HepG2 (cell line): Measurements from ENCODE around the gene MPP1. TPM values are rescaled to one million over a fixed set of nuclear protein-coding genes. Genes with fewer than 3 reads are reported as not detected.

Experiments
- ATAC-seq: fragments of 200-7000 bp; cut with Tn5 transposase; 3 replicates; pipeline ENCODE4 v1.9.1; 2020; ENCODE audit warnings: mild to moderate bottlenecking, moderate library complexity
- BruUV-seq: library from RNA; stranded (reverse); fragments of 400-500 nt; replicated peaks from 2 replicates; lab custom pipeline; 2021; lab: Mats Ljungman, UMichigan
- CTCF ChIA-PET: fragments of 300-600 bp; formaldehyde crosslinking; extraction: SDS; loops from one replicate; lab custom pipeline; 2021; ENCODE audit warnings: low total read pairs, inconsistent platforms, low intra/inter-chr PET ratio; lab: Yijun Ruan, JAX
- POLR2A ChIA-PET: fragments of 350-600 bp; sonication (Branson Sonifier 250); formaldehyde crosslinking; loops from one replicate; lab custom pipeline; 2020; ENCODE audit warnings: antibody characterized with exemption, inconsistent platforms; lab: Yijun Ruan, JAX
- DNase-seq: peaks from one replicate; pipeline ENCODE4 v3.0.0-alpha.2; 2015; ENCODE audit warnings: low spot score
- FAIRE-seq: peaks from 3 replicates; lab custom pipeline; 2011; peaks lifted over from hg19 to GRCh38; lab: Jason Lieb, UNC
- H2AFZ ChIP-seq: one replicate; pipeline ENCODE4 v1.6.1; 2011; ENCODE audit warnings: low read length, inconsistent platforms
- H3K27ac ChIP-seq: fragments of 300-600 bp; 3 replicates; pipeline ENCODE4 v1.8.0; 2011; ENCODE audit warnings: mixed run types, mild to moderate bottlenecking, mixed read lengths, low read length, inconsistent platforms; ENCODE audit not compliant: insufficient read depth; ENCODE audit errors: extremely low read length
- H3K27me3 ChIP-seq, 2 experiments: fragments of 200-600 bp in 1 of 2; 2 replicates in 1 of 2; 3 replicates in 1 of 2; pipeline versions ENCODE4 v1.6.0 to v1.8.0; 2011; ENCODE audit warnings: low read length in 2 of 2, mild to moderate bottlenecking in 2 of 2, moderate library complexity in 2 of 2, inconsistent platforms in 1 of 2; ENCODE audit not compliant: insufficient read depth in 2 of 2, control insufficient read depth in 1 of 2
- H3K36me3 ChIP-seq, 2 experiments: fragments of 200-600 bp in 1 of 2; replicated peaks in 1 of 2; 2 replicates in 1 of 2; 3 replicates in 1 of 2; pipeline versions ENCODE4 v1.5.1 to v1.8.0; 2011; ENCODE audit warnings: low read length in 2 of 2, inconsistent platforms in 1 of 2; ENCODE audit not compliant: insufficient read depth in 2 of 2, control insufficient read depth in 1 of 2
- H3K4me1 ChIP-seq: 2 replicates; pipeline ENCODE4 v1.5.1; 2012; ENCODE audit warnings: low read length, inconsistent platforms; ENCODE audit not compliant: insufficient read depth
- H3K4me2 ChIP-seq: 2 replicates; pipeline ENCODE4 v1.6.0; 2011; ENCODE audit warnings: low read depth, low read length, inconsistent platforms
- H3K4me3 ChIP-seq, 3 experiments: fragments of 200-600 bp in 1 of 3; sonication (generic), shearing (Covaris generic) in 1 of 3; replicated peaks in 1 of 3; 2 replicates each; pipeline ENCODE4 v1.5.1; 2011 to 2016; ENCODE audit warnings: low read length in 3 of 3, inconsistent platforms in 2 of 3, low read depth in 2 of 3, mild to moderate bottlenecking in 2 of 3, control low read depth in 1 of 3, mixed read lengths in 1 of 3; ENCODE audit not compliant: insufficient read depth in 1 of 3
- H3K79me2 ChIP-seq: one replicate; pipeline ENCODE4 v1.6.1; 2011; ENCODE audit warnings: low read length, inconsistent platforms; ENCODE audit not compliant: insufficient read depth
- H3K9ac ChIP-seq: 2 replicates; pipeline ENCODE4 v1.6.0; 2011; ENCODE audit warnings: mild to moderate bottlenecking, low read depth, low read length, inconsistent platforms; ENCODE audit not compliant: insufficient read depth
- H3K9me3 ChIP-seq: 2 replicates; pipeline ENCODE4 v1.5.1; 2012; ENCODE audit warnings: mild to moderate bottlenecking, low read length
- H4K20me1 ChIP-seq: 2 replicates; pipeline ENCODE4 v1.6.0; 2011; ENCODE audit warnings: inconsistent platforms, mild to moderate bottlenecking, low read length, moderate library complexity; ENCODE audit not compliant: insufficient read depth
- GZF1 ChIP-seq: sonication (generic); formaldehyde crosslinking; IDR thresholded peaks from 2 replicates; pipeline ENCODE4 v1.5.1; 2020; ENCODE audit warnings: mild to moderate bottlenecking, missing genetic modification reagents
- KDM5B ChIP-seq: sonication (generic); formaldehyde crosslinking; IDR thresholded peaks from 2 replicates; pipeline ENCODE4 v1.4.0; 2020; ENCODE audit warnings: missing genetic modification reagents, mild to moderate bottlenecking, borderline replicate concordance
- MLLT10 ChIP-seq: sonication (generic); formaldehyde crosslinking; IDR thresholded peaks from 2 replicates; pipeline ENCODE4 v1.4.0; 2020; ENCODE audit warnings: missing genetic modification reagents
- NFATC3 ChIP-seq: sonication (generic); formaldehyde crosslinking; IDR thresholded peaks from 2 replicates; pipeline ENCODE4 v1.5.1; 2020; ENCODE audit warnings: mild to moderate bottlenecking, missing genetic modification reagents
- POGZ ChIP-seq: sonication (generic); formaldehyde crosslinking; IDR thresholded peaks from 2 replicates; pipeline ENCODE4 v1.4.0; 2020; ENCODE audit warnings: mild to moderate bottlenecking, missing genetic modification reagents
- RAD21 ChIP-seq: fragments of 450-650 bp; formaldehyde crosslinking; IDR thresholded peaks from 2 replicates; pipeline ENCODE4 v1.5.0; 2020; ENCODE audit warnings: mild to moderate bottlenecking
- THAP9 ChIP-seq: sonication (generic); formaldehyde crosslinking; IDR thresholded peaks from 2 replicates; pipeline ENCODE4; 2020; ENCODE audit warnings: missing genetic modification reagents, mild to moderate bottlenecking, borderline replicate concordance
- ZFP90 ChIP-seq: sonication (generic); formaldehyde crosslinking; IDR thresholded peaks from 2 replicates; pipeline ENCODE4 v1.8.0; 2022; ENCODE audit warnings: missing genetic modification reagents, mild to moderate bottlenecking, inconsistent platforms, borderline replicate concordance
- ZNF430 ChIP-seq: sonication (generic); formaldehyde crosslinking; IDR thresholded peaks from 2 replicates; pipeline ENCODE4 v1.9.0; 2021; ENCODE audit warnings: mild to moderate bottlenecking, missing genetic modification reagents
- ZNF44 ChIP-seq: sonication (generic); formaldehyde crosslinking; IDR thresholded peaks from 2 replicates; pipeline ENCODE4 v1.5.1; 2020; ENCODE audit warnings: mild to moderate bottlenecking, missing genetic modification reagents
- WGBS: methylation state at CpG from one replicate; pipeline ENCODE4 v1.1.6; 2017; ENCODE audit warnings: low lambda C conversion rate; 5-methylcytosine and 5-hydroxymethylcytosine counted together
- in situ Hi-C: cut with HindIII; loops from 2 replicates; pipeline ENCODE4 v1.10.0; 2017; ENCODE audit warnings: low pct_unique_long_range_greater_than_20kb; ENCODE audit not compliant: extremely low pct_ligation_motif_present
- intact Hi-C: fragments of 100-400 bp; cut with micrococcal nuclease; formaldehyde crosslinking; loops from one replicate; pipeline ENCODE4 v1.10.0; 2022; ENCODE audit not compliant: unreplicated experiment
- polyA plus RNA-seq, 8 experiments: library from polyadenylated mRNA; depleted of rRNA in 3 of 8; stranded (reverse) in 7 of 8; unstranded in 1 of 8; fragments of >200 nt; fragmentation: Illumina TruSeq in 4 of 8; extraction: Trizol in 4 of 8; gene quantifications; 2 replicates each; pipeline versions ENCODE4 v1.2.1 to v1.2.3, GENCODE V29; 2011 to 2016; ENCODE audit warnings: low read depth in 4 of 8, missing spikeins in 1 of 8, mixed read lengths in 1 of 8; ENCODE audit not compliant: insufficient read depth in 1 of 8
- total RNA-seq, 5 experiments: library from RNA; depleted of rRNA; stranded (reverse); fragments of >200 nt; fragmentation: Illumina TruSeq; extraction: Trizol; gene quantifications; 2 replicates each; pipeline ENCODE4 v1.2.3, GENCODE V29; 2016; ENCODE audit warnings: low read depth in 1 of 5
- TF ChIP-seq, protein P1 (sequence below): sonication (generic); formaldehyde crosslinking; IDR thresholded peaks from 2 replicates; pipeline ENCODE4 v1.4.0; 2020; ENCODE audit warnings: missing genetic modification reagents

Gene MPP1
- total and polyA plus RNA-seq, 2 of the 13 experiments (the other 11 are each of a cell fraction or from before 2014, with no cell fraction given): 7.8 to 8.1 TPM

DNA sequence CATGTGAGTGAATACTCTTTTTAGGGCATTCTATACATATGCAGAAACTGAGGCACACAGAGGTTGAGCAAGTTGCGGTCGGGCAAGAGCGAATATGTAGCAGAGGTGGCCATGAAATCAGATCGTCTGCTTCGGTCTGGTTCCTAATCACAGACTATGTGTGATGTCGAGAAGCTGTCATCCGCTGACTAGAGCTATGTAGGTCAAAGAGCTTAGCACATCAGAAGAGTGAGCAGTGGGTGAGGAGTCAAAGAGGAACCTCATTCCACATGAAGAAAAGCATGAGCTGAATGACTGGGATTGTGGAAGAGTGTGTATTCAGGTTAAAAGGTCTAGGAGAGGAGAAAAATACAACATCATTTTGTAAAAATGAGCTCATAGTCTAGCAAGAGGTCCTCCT, 73.4 kb downstream of the MPP1 start:
- ATAC-seq: no peak
- FAIRE-seq: no peak
- Histone ChIP-seq H3K9ac (no peak overlapping the region), H3K27me3 (no peaks in the 10 kb centered on the region; a peak in 1 of 5 replicates), H3K36me3 (no peaks in the 10 kb centered on the region), H3K9me3 (no peaks in the 10 kb centered on the region), H3K4me2 (no peak overlapping the region), H3K4me3 (no peak overlapping the region), H2AFZ (no peak overlapping the region), H3K79me2 (no peaks in the 10 kb centered on the region), H3K27ac (no peak overlapping the region), H3K4me1 (0 out of 2 replicates have a peak, but pooled peaks cover 6% of the 10 kb centered on the region), H4K20me1 (no peaks in the 10 kb centered on the region)
- ChIA-PET CTCF (no interaction called here), POLR2A (no interaction called here)
- no peak for TF ChIP-seq KDM5B (CRISPR knock-in tag)
- no peak for TF ChIP-seq MLLT10 (CRISPR knock-in tag)
- TF ChIP-seq ZFP90 (CRISPR knock-in tag): no peak
- intact Hi-C loops (no loop called here), in situ Hi-C loops (no loop called here)
- BruUV-seq: no TSS peak
- no peak for DNase-seq
- 61% methylated on average over 7 of the region's 7 CpGs for WGBS

GRCh38 chrX:154731184-154731583, 74.1 kb downstream of the MPP1 start:
- H3K27me3 ChIP-seq: no peaks in the 10 kb centered on the region; a peak in 1 of 5 replicates
- no TSS peak for BruUV-seq
- CTCF ChIA-PET: no interaction called here
- H3K79me2 ChIP-seq: no peaks in the 10 kb centered on the region
- WGBS: 82% methylated on average over 5 of the region's 5 CpGs
- FAIRE-seq (no peak), DNase-seq (no peak), ATAC-seq (no peak)
- H3K9me3 ChIP-seq: no peaks in the 10 kb centered on the region
- H3K4me3 ChIP-seq: no peak overlapping the region
- no peaks in the 10 kb centered on the region for H4K20me1 ChIP-seq
- H3K4me2 ChIP-seq: no peak overlapping the region
- no peak overlapping the region for H3K9ac ChIP-seq
- H3K36me3 ChIP-seq: no peaks in the 10 kb centered on the region
- intact Hi-C loops: no loop called here
- 0 out of 2 replicates have a peak, but pooled peaks cover 6% of the 10 kb centered on the region for H3K4me1 ChIP-seq
- POLR2A ChIA-PET: no interaction called here
- H2AFZ ChIP-seq: no peak overlapping the region
- H3K27ac ChIP-seq: no peak overlapping the region
- in situ Hi-C loops: no loop called here
- no peak for TF ChIP-seq NFATC3
- no peak for TF ChIP-seq GZF1
- no peak for TF ChIP-seq THAP9 (CRISPR knock-in tag)
- no peak for TF ChIP-seq POGZ
- no peak for TF ChIP-seq ZNF430 (CRISPR knock-in tag)
- TF ChIP-seq, protein P1, sequence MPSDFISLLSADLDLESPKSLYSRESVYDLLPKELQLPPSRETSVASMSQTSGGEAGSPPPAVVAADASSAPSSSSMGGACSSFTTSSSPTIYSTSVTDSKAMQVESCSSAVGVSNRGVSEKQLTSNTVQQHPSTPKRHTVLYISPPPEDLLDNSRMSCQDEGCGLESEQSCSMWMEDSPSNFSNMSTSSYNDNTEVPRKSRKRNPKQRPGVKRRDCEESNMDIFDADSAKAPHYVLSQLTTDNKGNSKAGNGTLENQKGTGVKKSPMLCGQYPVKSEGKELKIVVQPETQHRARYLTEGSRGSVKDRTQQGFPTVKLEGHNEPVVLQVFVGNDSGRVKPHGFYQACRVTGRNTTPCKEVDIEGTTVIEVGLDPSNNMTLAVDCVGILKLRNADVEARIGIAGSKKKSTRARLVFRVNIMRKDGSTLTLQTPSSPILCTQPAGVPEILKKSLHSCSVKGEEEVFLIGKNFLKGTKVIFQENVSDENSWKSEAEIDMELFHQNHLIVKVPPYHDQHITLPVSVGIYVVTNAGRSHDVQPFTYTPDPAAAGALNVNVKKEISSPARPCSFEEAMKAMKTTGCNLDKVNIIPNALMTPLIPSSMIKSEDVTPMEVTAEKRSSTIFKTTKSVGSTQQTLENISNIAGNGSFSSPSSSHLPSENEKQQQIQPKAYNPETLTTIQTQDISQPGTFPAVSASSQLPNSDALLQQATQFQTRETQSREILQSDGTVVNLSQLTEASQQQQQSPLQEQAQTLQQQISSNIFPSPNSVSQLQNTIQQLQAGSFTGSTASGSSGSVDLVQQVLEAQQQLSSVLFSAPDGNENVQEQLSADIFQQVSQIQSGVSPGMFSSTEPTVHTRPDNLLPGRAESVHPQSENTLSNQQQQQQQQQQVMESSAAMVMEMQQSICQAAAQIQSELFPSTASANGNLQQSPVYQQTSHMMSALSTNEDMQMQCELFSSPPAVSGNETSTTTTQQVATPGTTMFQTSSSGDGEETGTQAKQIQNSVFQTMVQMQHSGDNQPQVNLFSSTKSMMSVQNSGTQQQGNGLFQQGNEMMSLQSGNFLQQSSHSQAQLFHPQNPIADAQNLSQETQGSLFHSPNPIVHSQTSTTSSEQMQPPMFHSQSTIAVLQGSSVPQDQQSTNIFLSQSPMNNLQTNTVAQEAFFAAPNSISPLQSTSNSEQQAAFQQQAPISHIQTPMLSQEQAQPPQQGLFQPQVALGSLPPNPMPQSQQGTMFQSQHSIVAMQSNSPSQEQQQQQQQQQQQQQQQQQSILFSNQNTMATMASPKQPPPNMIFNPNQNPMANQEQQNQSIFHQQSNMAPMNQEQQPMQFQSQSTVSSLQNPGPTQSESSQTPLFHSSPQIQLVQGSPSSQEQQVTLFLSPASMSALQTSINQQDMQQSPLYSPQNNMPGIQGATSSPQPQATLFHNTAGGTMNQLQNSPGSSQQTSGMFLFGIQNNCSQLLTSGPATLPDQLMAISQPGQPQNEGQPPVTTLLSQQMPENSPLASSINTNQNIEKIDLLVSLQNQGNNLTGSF: no peak
- TF ChIP-seq ZNF44 (CRISPR knock-in tag): no peak
- TF ChIP-seq RAD21 (CRISPR knock-in tag): no peak
